ENCODE results near the gene ASAP2.

DNA sequence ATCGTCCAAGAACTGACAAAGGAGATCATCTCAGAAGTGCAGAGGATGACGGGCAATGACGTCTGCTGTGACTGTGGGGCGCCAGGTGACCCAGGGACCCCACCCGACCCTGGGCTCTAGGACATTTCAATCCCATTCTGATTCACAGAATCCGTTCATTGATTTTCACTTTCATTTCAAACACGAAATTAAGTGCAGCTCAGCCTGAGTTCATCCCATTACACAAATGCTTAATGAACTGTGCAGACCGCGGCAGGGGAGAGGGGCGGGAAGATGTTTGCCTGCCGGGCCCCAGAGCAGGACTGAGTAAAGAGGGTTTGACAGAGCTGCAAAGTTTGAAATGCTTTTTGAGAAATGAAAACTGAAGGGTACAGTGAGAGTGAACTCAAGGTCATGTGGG lies 149.6 kb downstream of the ASAP2 start:
- TF ChIP-seq POLR2AphosphoS5 (IDR thresholded peaks at IDR 0.05; ENCODE audit: low read depth, low read length) (no peak), POLR2A (IDR thresholded peaks at IDR 0.05; ENCODE audit: low read depth, low read length) (no peak), TAF1 (IDR thresholded peaks at IDR 0.05; ENCODE audit: borderline replicate concordance, low read depth, low read length) (no peak)
